Measurements from ENCODE around the gene MPDU1.
A peak's percentile ranks its signal among the peaks of the same experiment; 100 is the strongest.

The MPDU1 gene

DNA sequence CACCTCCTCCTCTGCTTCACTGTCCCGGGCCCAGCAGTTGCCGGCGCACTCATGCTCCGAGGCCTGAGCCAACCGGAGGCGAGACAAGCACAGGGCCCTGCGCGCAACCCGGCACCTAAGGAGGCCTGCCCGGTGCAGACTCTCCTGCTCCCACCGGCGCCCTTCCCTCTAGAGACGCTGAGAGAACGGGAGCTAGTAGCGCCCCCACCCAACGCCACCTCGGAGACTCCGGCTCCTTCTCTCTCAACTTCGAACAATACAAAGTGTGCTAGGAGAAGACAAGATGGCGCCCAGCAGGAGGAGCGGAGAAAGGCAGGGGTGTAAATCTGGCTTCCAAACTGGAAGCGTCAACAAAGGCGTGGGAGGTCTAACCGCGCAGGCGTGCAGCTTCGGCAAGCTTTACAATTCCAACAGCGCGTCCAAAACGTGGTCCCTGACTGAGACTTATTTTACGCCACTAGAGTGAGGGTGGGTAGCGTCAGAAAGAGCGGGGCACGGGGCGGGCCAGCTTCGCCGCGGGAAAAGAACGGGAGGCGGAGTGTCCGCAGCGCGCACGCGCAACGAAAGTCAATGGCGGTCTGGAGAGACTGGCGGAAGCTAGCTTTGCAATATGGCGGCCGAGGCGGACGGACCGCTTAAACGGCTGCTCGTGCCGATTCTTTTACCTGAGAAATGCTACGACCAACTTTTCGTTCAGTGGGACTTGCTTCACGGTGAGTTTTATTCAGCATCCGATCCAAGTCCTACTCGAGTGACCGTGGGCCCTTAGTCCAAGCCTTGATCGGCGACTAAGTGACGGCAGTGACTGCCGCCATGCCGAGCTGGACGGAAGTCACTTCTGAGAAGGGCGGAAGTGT, at the start of gene MPDU1:
Gene MPDU1, plus strand, starts transcription at position 600 of the 857 bp plus-strand sequence. Its CDS starts 11 bp downstream, at position 611.
- DNase-seq = peak; percentile 80 to 88

DNA sequence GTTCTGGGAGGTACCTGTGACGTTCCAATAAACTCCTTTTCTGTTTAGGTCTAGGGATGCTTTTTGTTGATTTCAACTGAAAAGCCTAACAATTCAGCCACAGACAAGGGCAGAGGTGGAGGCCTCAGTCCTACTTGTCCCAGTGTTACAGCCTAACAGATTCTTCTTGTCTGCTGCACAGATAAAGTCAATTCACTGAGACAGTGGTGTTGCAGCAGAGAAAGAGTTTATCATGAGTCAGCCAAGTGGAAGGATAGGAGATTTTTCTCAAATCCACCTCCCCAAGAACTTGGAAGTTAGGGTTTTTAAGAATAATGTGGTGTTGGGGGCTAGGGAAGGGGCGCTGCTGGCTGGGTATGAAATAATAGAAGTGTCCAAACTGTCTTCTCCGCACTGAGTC, 45.6 kb upstream of the MPDU1 start:
- no peak for DNase-seq

DNA sequence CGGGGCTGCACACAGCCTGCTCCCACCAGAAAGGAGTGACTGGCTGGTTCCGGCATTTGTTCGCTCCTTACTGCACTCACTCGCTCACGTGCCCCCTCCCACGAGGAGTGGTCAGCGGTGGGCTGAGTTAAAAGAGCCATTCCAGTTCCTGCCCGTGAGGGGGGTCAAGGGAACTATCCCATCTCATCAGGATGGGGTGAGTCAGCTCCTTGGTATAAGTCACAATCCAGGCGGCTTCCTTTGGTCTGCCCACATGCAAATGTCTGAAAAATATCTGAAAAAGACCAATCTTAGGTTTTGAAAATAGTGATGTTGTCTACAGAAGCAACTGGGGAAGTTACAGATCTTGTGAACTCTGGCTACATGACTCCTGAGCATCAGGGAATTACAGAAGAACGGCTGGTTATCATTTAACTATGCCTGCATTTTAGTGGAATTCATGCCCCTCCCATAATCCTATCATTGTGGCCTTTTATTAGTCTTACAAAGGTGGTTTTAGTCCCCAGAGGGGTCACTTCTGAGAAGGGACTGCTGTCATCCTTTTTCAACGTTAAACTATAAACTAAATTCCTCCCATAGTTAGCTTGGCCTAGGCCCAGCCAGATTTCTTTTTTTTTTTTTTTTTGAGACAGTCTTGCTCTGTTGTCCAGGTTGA, 44.6 kb upstream of the MPDU1 start:
- DNase-seq = no peak

DNA sequence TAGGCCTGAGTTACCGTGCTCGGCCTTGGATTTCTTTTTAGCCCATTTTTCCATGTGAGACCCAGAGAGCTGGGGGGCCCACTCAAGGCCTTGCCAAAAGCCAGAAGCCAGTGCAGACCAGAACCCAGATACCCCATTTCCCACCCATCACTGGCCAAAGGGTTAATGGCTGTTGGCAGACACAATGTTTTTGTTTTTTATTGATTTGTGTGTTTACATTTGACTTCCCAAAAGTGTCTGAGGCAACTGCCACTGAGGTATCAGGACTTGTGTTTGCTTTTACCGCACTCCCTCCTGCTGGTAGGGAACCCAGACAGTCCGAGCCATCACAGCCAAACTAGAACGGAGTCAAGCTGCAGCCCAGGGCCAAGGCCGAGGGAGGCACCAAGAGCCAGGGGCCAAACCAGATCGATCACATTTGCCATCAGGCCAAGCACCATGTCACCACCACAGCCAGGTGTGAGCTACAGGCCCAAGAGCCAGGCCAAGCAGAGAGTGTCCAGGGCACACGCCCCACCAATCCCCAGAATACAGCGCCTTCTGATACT, 42.5 kb upstream of the MPDU1 start:
- DNase-seq = no peak

DNA sequence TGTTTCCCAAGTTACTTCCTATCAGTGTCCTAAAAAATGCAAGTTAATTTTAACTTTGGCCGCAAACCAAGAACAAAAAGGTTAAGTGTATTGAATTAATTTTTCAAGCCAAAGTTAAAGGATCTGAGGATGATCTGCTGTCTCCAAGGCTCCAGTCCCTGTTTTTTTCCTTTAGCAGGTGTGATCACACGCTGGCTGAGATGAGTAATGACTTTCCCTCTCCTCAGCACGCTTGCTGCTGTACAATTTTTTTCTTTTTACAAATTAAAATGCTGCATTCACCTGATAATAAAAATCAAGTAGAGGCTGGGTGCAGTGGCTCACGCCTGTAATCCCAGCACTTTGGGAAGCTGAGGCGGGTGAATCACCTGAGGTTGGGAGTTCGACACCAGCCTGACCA, 38.7 kb upstream of the MPDU1 start:
- DNase-seq = no peak

DNA sequence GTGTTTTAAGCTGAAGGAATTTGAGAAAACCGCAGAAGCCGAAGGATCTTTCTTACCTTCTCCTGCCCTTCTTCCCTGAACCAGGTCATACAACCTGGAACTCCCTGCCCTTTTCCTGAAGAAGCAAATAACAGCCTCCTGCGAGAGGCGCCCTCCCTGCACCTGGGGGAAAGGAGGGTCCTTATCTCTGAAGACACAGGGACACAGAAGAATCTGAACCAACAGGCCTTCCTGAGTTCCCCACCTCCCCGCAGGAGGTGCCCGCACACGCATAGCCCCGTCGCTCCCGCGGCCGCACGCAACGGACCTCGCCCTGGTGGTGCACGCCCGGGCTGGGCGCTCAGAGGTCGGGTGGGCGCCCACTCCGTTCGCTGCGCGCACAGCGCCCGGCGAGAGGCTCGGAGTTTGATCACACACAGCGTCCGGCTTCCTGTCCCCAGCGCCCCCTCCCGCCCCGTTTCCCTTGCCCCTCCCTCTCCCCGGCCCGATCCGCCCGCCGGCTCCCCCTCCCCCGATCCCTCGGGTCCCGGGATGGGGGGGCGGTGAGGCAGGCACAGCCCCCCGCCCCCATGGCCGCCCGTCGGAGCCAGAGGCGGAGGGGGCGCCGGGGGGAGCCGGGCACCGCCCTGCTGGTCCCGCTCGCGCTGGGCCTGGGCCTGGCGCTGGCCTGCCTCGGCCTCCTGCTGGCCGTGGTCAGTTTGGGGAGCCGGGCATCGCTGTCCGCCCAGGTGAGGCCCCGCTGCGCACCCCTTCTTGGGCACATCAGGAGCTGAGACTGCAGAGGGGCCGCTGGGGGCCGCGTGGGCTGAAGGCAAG, 34.9 kb upstream of the MPDU1 start, which contains the start of gene TNFSF12:
Gene TNFSF12, plus strand, starts transcription at position 474 of the 816 bp plus-strand sequence. Its CDS starts 96 bp downstream, at position 570.
- no peak for DNase-seq

DNA sequence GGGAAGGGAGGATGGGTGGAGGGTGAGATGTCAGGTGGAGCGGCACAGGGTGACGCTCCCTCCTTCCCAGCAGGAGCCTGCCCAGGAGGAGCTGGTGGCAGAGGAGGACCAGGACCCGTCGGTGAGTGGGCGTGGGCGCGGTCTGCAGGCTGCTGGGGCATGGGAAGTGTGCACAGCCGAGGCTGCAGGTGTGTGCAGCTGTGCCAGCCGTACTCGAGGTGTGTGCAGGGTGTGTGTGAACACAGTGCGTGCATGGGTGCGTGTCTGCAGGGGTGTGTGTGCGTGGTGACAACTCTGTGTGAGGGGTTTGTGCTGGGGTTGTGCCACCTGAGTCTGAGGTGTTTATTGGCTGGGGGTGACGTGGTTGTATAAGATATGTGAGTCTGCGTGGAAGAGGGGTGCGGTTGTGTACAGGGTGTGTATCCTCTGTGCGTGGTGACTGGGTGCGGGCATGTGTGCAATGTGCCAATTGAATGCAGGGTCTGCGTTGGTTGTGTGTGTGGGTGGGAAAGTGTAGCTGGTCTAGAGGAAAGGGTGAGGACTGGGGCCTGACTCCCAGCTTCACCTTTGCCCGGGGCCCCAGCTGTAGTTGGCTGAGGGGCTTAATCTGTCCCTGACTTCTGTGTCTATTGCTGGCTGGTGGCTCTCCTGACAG, 34.1 kb upstream of the MPDU1 start:
- DNase-seq = no peak

DNA sequence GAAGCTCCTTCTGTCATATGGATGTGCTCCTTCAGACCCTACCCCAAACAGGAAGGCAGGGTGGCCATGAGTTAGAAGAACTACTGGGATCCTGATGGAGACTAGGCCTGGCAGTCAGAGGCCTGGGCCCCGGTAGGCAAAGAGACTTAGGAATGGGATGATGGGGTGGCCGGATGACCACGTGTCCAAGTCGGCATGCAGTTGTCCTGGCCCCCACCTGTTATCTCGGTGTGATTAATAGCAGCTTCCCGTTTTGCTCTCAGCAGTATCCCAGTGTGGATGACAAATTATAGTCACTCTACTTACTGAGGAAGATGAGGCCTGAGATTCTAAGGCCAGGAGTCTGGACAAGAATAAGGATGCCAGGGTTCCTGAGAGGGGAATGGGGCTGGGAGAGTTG, 33.3 kb upstream of the MPDU1 start:
- no peak for DNase-seq

DNA sequence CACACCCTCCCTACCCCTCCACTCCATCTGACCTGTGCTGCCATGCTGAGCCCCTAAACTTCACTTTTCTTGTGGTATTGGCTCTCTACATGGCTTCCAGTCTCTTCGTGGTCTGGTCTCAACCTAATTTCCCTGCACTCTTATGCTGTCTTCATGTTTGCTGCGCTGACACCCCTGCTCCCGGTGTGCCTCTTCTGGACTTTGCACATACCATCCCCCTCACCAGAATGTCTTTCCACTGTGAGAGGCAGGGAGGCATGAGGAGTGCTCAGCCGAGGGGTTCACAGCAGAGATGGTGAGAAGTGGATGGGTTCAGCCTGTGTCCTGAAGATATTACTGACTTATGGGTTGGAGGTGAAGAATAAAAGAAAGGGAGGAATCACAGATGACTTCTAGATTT, 32.3 kb upstream of the MPDU1 start:
- no peak for DNase-seq

DNA sequence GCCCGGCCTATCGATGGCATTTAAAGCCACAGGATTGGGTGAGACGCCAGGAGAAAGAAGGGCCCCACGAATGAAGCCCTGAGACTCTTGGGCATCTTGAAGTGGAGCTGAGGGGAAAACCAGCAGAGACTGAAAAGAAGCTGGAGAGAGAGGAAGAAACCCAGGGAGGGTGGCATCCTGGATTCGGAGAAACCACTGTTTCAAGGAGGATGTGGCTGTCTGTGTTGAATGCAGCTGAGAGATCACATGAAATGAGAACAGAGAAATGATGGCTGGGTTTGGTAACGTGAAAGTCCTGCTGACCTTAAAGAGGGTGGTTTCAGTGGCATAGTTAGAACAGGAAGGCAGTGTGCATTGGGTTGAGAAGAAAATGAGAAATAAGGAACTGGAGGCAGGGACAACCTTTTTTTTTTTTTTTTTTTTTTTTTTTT, 31.0 kb upstream of the MPDU1 start:
- peak; percentile 49 to 52 for DNase-seq

DNA sequence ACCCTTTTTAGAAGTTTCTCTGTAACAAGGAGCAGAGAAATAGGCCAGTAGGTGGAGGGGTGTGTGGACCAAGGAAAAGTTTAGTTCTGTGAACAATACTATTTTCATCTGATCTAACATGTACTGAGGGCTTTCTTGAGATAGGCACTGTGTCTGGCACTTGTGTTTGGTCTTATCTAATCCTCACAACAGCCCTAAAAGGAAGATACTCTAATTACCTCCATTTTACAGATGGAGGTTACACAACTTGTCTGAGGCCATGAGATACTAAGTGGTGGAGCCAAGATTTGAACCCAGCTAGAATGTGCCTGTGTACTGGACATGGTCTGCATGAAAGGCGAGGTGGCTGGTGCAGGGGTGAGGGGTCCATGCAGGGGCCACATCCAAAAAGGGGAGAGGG, 30.3 kb upstream of the MPDU1 start:
- no peak for DNase-seq

DNA sequence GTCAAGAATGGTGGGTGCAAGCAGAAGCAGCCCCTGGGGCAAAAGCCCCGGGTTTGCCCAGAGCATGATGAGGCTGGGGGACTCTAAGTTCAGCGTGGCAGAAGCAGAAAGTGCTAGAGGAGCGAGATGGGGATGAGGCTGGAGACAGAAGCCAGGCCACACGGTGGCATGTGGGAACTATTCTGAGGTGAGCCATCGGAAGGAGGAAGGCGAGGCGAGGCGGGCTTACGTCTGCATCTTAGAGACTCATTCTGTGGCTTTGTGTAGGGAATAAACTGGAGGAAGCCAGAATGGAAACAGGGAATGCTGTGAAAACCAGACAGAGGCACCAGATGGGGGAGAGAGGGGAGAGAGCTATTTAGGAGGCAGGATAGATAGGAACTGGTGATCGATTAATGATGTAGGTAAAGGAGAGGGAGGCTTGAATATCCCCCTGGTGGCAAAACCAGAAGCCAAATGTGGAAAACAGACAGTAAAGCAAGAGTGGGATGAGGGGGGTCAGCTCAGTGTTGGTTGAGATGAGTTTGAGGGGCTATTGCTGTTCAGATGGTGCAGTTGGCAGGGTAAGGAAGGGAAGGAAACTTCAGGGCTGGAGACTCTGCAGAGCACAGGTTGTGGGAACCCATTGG, 28.2 kb upstream of the MPDU1 start:
- no peak for DNase-seq

DNA sequence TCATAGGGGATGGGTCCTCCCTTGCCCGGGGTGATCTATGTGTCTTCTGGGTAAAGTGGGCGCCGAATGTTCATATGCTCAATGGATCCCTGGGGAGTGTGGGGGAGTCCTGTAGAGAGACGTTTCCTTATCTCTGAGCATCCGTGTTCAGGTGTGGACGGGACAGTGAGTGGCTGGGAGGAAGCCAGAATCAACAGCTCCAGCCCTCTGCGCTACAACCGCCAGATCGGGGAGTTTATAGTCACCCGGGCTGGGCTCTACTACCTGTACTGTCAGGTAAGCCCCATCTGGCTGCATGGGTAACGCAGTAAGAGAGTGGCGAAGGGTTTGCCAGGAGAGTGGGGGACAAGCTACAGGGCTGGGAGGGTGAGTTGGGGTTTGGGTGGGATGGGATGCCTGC, 27.0 kb upstream of the MPDU1 start:
- no peak for DNase-seq

DNA sequence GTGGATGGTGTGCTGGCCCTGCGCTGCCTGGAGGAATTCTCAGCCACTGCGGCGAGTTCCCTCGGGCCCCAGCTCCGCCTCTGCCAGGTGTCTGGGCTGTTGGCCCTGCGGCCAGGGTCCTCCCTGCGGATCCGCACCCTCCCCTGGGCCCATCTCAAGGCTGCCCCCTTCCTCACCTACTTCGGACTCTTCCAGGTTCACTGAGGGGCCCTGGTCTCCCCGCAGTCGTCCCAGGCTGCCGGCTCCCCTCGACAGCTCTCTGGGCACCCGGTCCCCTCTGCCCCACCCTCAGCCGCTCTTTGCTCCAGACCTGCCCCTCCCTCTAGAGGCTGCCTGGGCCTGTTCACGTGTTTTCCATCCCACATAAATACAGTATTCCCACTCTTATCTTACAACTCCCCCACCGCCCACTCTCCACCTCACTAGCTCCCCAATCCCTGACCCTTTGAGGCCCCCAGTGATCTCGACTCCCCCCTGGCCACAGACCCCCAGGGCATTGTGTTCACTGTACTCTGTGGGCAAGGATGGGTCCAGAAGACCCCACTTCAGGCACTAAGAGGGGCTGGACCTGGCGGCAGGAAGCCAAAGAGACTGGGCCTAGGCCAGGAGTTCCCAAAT, 26.4 kb upstream of the MPDU1 start:
- no peak for DNase-seq

DNA sequence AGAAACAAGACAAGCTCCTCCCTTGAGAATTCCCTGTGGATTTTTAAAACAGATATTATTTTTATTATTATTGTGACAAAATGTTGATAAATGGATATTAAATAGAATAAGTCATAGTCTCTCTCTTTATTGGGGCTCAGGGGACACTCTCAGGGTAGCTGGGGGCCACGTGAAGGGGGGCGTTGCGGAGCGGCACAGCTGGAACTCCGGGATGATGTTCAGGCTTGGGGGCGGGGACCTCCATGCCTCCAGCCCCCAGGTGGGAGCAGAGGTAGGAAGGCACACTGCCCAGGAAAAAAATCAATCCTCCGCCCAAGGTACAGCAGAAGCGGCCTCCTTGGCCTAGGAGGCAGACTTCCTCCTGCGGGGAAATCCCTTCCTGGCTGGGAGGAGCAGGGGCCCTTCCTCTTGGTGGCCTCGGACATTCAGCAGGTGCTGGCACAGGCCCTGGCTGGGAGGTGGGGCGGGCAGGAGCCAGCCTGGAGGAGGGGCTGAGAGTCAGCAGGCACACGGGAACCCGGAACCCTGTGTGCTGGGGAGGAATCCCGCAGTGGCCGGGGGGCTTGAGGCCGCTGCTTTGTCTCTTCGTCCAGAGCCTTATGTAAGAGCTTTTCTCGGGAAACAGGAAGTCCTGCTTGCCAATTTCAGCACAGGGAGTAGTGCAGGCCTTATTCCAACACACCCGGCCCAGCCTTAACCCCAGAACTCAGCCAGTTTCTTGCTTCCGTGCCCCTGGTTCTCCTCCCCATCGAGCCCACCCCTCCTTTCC, 25.7 kb upstream of the MPDU1 start:
- peak; percentile 74 to 79 for DNase-seq

DNA sequence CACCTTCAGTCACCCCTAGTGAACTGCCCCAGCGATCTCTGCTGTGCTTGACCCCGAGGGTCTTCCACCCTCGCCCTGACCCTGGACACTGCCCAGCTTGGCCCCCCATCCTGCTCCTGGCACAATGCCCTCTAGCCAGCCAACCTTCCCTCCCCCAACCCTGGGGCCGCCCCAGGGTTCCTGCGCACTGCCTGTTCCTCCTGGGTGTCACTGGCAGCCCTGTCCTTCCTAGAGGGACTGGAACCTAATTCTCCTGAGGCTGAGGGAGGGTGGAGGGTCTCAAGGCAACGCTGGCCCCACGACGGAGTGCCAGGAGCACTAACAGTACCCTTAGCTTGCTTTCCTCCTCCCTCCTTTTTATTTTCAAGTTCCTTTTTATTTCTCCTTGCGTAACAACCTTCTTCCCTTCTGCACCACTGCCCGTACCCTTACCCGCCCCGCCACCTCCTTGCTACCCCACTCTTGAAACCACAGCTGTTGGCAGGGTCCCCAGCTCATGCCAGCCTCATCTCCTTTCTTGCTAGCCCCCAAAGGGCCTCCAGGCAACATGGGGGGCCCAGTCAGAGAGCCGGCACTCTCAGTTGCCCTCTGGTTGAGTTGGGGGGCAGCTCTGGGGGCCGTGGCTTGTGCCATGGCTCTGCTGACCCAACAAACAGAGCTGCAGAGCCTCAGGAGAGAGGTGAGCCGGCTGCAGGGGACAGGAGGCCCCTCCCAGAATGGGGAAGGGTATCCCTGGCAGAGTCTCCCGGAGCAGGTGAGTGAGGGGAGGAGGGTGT, 24.9 kb upstream of the MPDU1 start, which contains the start of gene TNFSF13:
Gene TNFSF13, plus strand, starts transcription at position 207 of the 776 bp plus-strand sequence. Its CDS starts 290 bp downstream, at position 497.
- peak; percentile 55 to 61 for DNase-seq

DNA sequence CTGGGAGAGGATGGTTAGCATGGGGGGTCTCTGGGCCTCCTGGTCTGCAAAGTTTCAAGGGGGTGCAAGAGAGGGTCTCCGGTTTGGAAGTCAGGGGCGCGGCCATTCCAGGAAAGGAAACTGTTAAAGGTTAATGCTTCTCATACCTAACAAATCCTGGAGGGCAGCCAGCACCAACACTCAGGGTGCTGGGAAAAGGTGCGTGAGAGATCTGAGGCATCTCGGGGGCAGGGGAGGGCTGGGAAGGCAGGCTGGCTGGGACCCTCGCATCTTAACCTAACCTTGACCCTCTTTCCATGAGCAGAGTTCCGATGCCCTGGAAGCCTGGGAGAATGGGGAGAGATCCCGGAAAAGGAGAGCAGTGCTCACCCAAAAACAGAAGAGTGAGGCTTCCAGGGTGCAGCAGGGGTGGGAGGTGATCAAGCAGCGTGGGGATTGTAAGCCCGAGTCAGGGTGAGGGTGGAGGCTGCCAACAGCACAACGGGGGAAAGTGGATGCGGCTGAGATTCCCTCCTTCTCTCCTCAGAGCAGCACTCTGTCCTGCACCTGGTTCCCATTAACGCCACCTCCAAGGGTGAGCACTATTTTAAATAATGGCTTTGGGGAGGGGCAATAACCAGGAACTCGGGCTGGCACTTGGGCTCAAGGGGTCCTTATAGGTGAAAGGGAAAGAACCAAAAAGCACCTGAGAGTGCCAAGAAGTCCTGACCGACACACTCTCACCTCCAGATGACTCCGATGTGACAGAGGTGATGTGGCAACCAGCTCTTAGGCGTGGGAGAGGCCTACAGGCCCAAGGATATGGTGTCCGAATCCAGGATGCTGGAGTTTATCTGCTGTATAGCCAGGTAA, 24.1 kb upstream of the MPDU1 start:
- DNase-seq = no peak

DNA sequence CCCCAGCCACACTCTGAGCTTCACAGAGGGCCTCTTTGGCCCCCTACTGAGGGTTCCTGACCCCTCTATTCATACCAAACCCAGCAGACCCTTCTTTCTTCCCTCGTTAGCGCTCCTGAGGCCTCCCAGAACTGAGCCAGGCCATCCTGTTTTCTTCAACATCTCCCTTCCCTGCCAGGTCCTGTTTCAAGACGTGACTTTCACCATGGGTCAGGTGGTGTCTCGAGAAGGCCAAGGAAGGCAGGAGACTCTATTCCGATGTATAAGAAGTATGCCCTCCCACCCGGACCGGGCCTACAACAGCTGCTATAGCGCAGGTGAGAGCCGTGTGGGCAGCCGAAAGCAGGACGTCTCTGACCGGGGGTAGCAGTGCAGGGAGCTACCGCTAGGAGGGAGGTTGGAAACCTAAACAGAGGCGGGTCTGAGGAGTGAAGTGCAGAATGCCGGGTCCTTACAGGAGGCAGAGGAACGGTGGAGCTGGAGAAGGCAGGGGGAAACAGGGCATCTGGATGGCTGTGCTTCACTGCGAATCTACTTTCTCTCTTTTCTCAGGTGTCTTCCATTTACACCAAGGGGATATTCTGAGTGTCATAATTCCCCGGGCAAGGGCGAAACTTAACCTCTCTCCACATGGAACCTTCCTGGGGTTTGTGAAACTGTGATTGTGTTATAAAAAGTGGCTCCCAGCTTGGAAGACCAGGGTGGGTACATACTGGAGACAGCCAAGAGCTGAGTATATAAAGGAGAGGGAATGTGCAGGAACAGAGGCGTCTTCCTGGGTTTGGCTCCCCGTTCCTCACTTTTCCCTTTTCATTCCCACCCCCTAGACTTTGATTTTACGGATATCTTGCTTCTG, 23.3 kb upstream of the MPDU1 start:
- peak; percentile 36 to 49 for DNase-seq

Data from Kasumi-1 (cell line).